GM12801 (cell line): ENCODE results near the gene STRIT1.

Experiments
- TF ChIP-seq, protein P1 (sequence below): IDR thresholded peaks from one replicate; pipeline ENCODE4 v1.5.1; 2011; ENCODE audit warnings: control low read depth; ENCODE audit not compliant: insufficient read length; ENCODE audit errors: extremely low read depth

Gene STRIT1

DNA sequence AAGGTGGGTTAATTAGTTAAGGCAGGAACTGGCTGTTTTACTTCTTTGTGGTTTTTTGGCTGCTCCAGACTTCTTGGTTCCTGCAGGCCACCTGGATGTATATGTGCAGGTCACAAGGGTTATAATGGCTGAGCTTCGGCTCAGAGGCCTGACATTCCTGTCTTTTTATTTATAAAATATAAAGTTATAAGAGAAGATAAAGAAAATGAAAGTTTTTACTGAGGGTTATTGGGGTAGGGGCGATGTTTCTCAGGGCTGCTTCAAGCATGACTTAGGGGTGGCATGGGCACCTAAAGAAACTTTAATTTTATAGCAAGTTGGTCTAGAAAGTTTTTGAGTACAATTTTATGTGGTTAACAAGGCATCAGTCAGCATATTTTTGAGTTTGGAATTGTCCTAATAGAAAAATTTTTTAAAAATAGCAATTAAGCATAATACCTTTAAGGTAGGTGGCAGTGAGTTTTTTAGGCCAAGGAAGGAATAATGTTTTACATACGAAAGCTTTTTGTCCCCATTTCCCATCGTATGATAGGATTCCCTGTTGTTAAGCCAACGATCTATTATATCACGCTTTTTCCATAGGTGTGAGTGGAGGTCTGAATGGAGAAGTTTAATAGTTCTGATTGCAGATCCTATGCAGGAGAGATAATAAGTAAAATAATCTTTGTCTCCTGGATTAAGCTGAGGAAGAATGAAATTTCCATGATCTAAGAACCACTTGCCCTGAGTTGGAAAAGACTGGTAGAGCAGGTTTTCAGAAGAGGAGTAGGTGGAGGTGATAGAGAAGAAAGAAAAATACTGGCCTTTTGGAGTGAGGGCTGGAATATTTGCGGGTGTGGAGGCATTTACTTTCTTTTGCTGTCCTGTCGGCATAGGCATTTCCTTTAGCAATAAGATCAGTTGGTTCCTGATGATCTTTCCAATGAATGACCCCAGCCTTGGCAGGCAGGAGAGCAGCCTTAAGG, 10.1 kb downstream of the STRIT1 start:
- TF ChIP-seq, protein P1, sequence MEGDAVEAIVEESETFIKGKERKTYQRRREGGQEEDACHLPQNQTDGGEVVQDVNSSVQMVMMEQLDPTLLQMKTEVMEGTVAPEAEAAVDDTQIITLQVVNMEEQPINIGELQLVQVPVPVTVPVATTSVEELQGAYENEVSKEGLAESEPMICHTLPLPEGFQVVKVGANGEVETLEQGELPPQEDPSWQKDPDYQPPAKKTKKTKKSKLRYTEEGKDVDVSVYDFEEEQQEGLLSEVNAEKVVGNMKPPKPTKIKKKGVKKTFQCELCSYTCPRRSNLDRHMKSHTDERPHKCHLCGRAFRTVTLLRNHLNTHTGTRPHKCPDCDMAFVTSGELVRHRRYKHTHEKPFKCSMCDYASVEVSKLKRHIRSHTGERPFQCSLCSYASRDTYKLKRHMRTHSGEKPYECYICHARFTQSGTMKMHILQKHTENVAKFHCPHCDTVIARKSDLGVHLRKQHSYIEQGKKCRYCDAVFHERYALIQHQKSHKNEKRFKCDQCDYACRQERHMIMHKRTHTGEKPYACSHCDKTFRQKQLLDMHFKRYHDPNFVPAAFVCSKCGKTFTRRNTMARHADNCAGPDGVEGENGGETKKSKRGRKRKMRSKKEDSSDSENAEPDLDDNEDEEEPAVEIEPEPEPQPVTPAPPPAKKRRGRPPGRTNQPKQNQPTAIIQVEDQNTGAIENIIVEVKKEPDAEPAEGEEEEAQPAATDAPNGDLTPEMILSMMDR: no peak

DNA sequence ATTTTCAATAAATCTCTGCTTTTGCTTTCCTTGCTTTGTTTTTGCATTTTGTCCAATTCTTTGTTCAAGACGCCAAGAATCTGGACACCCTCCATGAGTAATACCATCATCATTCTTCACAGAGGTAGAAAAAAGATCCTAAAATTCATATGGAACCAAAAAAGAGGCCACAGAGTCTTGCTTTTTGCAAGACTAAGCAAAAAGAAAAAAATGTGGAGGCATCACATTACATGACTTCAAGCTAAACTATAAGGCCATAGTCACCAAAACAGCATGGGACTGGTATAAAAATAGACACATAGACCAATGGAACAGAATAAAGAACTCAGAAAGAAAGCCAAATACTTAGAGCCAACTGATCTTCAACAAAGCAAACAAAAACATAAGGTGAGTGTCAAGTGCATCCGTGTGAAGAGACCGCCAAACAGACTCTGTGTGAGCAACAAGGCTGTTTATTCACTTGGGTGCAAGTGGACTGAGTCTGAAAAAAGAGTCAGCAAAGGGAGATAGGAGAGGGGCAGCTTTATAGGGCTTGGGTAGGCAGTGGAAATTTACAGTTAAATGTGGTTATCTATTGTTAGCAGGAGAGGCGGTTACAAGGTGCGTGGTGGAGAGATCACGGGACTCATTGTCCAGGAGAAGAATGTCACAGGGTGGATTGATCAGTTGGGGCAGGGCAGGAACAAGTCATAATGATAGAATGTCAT, 10.9 kb downstream of the STRIT1 start:
- TF ChIP-seq, protein P1: no peak

DNA sequence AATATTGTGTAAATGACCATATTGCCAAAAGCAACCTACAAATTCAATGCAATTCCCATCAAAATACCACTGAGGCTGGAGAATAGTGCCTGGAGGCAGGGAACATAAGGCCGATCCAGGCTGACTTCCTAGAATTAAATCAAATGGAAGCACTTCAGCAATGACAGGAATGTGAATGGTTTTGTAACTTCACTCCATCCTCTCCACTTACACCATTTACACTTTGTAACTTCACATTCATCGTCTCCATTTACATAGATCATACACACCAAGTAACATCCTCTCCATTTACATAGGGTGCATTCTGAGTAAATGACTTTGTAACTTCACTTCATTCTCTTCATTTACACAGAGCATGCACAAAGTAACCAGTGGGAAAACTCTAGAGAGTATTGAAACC, 11.6 kb downstream of the STRIT1 start:
- TF ChIP-seq, protein P1: no peak

DNA sequence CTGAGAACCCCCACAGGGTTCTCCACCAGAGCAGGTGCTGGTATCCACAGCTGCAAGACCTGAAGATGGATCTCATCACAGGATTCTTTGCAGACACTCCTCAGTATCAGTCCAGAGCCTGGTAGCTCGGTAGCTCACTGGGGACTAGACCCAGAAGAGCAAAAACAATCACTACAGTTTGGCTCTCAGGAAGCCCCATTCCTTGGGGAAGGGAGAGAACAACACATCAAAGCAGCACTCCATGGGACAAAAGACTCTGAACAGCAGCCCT, 22.2 kb downstream of the STRIT1 start:
- TF ChIP-seq, protein P1: no peak

DNA sequence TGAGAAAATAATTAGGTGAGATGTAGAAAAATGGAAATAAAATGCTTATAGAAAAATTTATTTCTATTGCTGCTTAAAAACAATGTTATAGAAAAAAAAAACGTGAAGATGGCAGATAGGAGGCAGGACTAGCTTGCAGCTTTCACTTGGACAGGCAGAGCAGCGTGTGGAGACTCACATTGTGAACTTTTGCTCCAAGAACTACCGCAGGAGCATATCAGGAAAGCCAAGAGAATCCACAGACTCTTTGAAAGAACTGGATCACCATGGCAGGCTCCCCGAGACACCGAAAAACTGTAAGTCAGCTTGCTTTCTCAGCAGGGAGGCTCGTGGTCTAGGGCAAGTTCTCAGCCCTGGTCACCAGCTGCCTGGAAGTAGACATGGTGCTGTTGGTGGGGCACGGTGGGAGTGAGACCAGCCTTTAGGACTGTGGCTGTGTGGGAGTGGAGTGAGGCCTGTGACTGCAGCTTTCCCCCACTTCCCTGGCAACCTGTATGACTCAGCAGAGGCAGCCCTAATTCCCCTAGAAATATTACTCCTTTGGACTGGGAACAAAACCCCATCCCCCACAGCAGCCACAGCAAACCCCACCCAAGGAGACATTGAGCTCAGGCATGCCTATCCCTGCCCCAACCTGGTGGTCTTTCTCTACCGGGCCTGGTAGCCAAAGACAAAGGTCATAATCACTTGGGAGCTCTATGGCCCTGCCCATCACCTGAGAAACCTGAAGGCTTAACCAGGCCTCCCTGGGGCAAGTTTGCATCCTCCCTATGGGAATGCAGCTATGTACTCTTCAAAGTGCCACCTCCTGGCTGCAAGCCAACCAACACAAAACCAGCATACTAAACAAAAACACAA, 22.8 kb downstream of the STRIT1 start:
- TF ChIP-seq, protein P1: no peak

DNA sequence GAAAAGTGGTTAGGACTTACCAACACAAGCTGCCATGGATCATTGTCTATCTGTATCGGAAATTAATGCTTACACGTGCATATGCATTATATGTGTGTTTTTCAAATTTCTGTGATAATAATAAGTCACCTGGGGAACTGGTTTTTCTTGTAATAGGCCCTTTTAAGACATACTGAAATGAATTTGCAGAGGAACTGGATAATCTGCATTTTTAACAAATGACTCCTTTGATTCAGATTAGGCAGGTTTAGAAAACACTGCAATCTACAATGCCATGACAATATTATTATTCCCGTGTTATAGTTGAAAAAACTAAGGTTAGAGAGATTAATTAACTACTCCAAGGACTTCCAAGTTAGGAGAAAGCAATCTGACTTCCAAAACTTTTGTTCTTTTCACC, 23.4 kb downstream of the STRIT1 start:
- TF ChIP-seq, protein P1: no peak

DNA sequence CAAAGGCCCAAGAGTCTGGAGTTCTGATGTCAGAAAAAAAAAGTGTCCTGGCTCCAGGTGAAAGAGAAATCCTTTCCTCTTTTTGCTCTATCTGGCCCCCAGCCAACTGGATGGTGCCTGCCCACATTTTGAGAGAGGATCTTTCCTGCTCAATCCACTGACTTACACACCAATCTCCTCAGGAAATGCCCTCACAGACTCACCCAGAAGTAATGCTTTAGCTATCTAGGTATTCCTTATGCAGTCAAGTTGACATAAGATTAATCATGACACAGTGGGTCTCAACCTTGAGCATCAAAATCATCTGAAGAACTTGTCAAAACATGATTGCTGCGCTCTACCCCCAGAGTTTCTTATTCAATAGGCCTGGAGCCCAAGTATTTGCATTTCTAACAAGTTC, 31.2 kb downstream of the STRIT1 start:
- TF ChIP-seq, protein P1: no peak
